Astrocyte of the cerebellum (primary cell): ENCODE measurements around the gene TMEM125.

Source experiments
- DNase-seq: peaks from one replicate; pipeline ENCODE4 v3.0.0-alpha.2; 2011; ENCODE audit warnings: low read depth
- H3K4me3 ChIP-seq: 2 replicates; pipeline ENCODE4 v1.5.1; 2011; ENCODE audit warnings: mild to moderate bottlenecking, low read depth, low read length, moderate library complexity
- in situ Hi-C: cut with HindIII; loops from 2 replicates; pipeline ENCODE4 v1.10.0; 2017; ENCODE audit warnings: low sequenced_read_pairs
- TF ChIP-seq, protein P1 (sequence below): IDR thresholded peaks from 2 replicates; pipeline ENCODE4 v1.5.1; 2012; ENCODE audit warnings: low read length, low read depth, moderate library complexity, mild to moderate bottlenecking; ENCODE audit errors: missing control alignments

Gene TMEM125

DNA sequence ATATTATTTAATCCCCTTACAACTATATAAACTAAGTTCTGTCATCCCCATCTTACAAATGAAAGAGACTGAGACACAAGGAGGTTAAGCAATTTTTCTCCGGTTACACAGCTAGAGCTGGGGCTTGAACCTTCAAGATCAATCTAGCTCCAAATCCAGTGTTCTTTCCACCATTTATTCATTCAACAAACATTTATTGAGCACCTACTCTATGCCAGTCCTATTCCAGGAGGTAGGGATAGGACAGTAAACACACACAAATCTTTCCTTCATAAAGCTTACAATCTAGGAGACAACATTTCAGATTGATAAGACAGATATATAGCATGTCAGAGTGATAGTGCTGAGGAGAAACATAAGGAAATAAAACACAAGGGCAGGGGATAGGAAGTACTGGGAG, 2.9 kb upstream of the TMEM125 start:
- TF ChIP-seq, protein P1, sequence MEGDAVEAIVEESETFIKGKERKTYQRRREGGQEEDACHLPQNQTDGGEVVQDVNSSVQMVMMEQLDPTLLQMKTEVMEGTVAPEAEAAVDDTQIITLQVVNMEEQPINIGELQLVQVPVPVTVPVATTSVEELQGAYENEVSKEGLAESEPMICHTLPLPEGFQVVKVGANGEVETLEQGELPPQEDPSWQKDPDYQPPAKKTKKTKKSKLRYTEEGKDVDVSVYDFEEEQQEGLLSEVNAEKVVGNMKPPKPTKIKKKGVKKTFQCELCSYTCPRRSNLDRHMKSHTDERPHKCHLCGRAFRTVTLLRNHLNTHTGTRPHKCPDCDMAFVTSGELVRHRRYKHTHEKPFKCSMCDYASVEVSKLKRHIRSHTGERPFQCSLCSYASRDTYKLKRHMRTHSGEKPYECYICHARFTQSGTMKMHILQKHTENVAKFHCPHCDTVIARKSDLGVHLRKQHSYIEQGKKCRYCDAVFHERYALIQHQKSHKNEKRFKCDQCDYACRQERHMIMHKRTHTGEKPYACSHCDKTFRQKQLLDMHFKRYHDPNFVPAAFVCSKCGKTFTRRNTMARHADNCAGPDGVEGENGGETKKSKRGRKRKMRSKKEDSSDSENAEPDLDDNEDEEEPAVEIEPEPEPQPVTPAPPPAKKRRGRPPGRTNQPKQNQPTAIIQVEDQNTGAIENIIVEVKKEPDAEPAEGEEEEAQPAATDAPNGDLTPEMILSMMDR, result no peak
- no peak for DNase-seq
- no peak overlapping the region for H3K4me3 ChIP-seq
- in situ Hi-C loops, result no loop called here

DNA sequence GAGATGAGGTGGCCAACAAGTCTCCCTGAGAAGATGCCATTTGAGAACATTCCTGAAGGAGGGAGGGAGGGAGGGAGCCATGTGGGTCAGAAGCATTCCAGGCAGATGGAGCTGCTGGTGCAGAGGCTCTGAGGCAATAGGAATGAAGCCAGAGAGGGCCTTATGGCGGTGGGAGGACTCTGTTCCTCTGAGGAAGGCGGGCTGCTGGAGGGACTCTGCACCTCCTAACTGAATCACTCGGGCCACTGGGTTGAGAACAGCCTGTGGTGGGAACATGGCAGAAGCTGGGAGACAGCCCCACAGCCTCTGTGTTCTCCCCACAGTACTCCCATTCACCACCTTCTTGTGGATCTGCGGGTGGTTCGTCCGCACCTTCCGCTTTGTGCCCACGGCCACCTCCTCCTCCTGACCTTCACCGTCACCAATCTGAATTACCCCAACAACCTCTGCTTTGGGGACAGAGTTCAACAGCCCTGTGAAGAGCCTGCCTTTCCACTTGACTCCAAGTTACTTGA, 2.4 kb upstream of the TMEM125 start:
- in situ Hi-C loops, result no loop called here
- H3K4me3 ChIP-seq, result no peak overlapping the region
- TF ChIP-seq, protein P1, result no peak
- DNase-seq, result peak; percentile 8

DNA sequence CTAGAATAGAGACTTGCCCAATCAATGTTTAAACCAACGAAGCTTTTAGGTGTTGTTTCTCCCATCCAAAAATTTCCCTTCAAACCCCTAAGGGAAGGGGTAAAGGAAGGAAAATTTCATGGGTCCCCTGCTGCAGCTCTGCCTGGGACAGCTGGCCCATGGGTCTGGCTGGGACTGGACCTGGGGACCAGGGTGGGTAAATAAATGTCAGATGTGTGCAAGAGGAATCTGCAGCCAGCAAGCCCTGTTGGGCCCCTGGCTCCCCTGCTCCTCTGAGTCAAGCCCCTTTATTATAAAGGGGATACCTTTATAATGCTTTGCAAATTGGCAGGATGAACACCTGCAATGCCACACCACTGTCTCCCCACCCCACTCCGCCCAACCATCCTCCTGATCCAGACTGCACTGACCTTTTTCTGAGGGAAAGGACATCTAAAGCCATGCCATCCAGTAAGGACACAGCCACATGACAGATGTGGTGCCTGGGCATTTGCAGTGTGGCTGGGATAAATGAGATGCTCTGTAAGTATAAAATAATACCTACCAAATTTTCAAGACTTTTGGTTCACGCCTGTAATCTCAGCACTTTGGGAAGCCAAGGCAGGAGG, 1.9 kb upstream of the TMEM125 start:
- TF ChIP-seq, protein P1, result no peak
- no peak for DNase-seq
- in situ Hi-C loops, result no loop called here
- no peak overlapping the region for H3K4me3 ChIP-seq

DNA sequence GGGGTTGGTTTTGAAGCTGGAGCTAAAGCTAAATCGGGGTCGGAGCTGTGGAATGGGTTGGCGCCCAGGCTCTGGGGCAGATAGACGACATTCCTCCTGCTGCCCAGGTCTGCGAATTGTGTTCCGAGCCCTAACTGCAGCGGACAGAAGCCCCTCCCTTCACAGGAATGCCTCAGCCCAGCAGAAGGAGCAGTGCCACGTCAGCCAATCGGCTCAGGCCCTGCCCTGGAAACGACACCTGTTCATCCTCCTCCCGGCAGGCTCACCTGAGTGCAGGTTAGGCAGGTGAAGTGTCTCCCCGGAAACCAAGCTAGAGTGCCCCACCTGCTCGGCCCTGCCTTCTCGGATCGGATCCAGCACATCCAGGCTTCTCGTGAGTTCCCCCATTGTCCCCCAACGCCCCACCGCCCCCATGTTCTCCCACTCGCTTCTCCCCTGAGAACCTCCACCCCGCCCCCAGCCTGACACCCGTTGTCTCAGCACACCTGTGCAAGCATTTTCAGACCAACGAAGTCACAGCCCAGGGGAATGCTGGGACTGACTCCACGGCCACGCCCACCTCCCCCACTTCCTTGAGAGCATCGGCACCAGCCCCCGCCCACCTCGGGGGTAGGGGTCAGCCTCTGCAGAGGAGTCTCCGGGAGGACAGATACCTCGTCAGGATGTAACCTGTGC, 775 bp downstream of the TMEM125 start:
- H3K4me3 ChIP-seq, result no peak overlapping the region
- in situ Hi-C loops, result no loop called here
- no peak for DNase-seq
- TF ChIP-seq, protein P1, result no peak

DNA sequence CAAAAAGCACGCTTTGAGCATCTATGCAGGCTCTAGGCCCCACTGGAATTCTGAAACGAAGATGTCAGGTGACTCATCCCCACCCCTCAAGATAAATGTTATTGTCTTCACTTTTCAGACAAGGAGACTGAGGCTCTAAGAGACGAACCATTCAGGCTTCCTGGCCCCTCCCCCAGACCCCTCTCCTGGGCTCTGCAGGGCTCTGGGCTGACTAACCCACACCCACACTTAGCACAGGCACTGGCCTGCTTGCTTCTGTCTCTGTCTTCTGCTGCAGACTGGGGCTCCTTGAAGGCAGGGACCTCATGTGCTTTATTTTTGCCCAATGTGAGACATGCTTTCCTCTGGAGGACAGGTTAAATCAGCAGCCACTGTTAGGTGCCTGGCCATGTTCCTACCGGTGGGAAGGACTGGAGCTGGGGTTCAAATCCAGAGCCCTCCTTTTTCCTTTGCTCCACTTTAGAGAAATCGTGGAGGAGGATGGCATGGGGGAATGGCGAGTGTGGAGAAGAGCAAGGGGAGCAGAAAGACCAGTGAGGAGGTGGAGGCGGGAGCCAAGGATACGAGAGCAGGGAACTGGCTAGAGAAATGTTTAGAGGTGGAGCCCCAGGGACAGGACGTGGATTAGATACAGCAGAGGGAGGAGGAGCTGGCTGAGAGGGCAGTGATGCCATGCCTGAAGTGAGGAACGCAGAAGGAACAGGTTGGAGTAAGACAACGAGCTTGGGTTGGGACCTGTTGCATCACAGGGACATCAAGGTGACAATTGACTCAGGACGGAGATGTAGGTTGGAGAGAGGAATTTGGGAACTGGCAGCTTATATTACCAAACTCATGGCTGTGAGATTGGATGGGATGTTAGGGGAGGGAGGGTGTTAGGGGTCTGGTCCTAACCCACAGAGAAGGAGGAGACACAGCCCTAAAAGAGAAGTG, 1.7 kb downstream of the TMEM125 start:
- in situ Hi-C loops, result no loop called here
- no peak for DNase-seq
- TF ChIP-seq, protein P1, result no peak
- no peak overlapping the region for H3K4me3 ChIP-seq

DNA sequence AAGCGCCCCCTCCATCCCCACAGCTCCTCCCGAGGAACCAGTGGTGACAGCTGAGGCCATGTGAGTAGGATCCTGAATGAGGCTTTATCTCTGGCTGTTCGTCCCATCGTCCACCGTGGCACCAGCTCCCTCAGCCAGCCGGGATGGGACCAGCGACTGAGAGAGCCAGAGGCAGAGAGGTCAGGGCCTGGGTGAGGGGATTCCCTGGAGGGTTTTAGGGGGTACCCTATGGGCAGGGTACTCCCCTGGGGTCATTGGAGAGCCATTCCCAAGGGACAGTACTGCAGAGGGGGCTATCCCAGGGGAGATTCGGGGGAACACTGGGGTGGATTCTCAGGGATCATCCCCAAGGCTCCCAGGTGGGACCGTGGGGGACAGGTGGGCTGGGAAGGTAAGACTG, 2.4 kb downstream of the TMEM125 start:
- in situ Hi-C loops, result no loop called here
- no peak overlapping the region for H3K4me3 ChIP-seq
- TF ChIP-seq, protein P1, result no peak
- DNase-seq, result no peak
